ENCODE results near the gene CRYBA1. TPM values are rescaled to one million over a fixed set of nuclear protein-coding genes. Genes with fewer than 3 reads are reported as not detected.
"Not testable (repeated sequence)": the region's sequence is repeated elsewhere in the genome, so short reads cannot be mapped to it uniquely, and the experiment has no call there.

The CRYBA1 gene
- total RNA-seq, 1 donor from 2014 or later: not detected

DNA sequence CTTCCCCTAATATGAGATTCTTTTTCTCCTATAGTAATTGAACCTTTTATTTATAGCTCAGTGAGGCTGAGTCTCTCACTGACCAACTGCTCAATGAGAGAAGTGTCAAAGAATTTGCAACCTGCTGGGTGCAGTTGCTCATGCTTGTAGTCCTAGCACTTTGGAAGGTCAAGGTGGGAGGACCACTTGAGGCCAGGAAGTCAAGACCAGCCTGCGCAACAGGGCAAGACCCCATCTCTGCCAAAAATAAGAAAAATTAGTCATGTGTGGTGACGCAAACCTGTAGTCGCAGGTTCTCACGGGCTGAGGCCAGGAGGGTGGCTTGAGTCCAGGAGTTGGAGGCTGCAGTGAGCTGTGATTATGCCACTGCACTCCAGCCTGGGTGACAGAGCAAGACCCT lies 30.9 kb upstream of the CRYBA1 start:
- DNase-seq (ENCODE audit: low read depth): no peak
- H3K27me3 ChIP-seq (ENCODE audit: control insufficient read depth, insufficient read depth, low read length): no peaks in the 10 kb centered on the region
- TF ChIP-seq, protein P1, sequence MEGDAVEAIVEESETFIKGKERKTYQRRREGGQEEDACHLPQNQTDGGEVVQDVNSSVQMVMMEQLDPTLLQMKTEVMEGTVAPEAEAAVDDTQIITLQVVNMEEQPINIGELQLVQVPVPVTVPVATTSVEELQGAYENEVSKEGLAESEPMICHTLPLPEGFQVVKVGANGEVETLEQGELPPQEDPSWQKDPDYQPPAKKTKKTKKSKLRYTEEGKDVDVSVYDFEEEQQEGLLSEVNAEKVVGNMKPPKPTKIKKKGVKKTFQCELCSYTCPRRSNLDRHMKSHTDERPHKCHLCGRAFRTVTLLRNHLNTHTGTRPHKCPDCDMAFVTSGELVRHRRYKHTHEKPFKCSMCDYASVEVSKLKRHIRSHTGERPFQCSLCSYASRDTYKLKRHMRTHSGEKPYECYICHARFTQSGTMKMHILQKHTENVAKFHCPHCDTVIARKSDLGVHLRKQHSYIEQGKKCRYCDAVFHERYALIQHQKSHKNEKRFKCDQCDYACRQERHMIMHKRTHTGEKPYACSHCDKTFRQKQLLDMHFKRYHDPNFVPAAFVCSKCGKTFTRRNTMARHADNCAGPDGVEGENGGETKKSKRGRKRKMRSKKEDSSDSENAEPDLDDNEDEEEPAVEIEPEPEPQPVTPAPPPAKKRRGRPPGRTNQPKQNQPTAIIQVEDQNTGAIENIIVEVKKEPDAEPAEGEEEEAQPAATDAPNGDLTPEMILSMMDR (IDR thresholded peaks at IDR 0.05; ENCODE audit: insufficient read depth, low read length, poor library complexity, severe bottlenecking): no peak
- H3K36me3 ChIP-seq (ENCODE audit: control insufficient read depth, insufficient read depth, low read length): no peaks in the 10 kb centered on the region
- no peak overlapping the region for H3K4me3 ChIP-seq (ENCODE audit: low read depth, low read length)

DNA sequence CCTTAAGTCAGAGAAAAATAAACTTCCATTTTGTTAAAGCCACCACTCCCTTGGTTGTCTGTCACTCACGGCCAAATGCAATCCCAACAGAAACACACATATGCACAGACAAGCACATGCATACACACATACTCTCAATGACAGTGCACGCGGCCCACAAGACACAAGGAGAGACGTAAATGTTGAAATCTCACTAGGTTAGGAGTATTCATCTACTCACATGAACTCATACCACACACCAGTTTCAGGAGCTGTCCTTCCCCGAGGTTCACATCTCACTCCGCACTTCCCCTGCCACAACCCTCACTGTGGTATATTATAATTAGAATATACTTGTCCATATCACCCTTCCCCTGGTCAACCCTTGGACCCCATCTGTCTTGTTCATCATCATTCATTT lies 30.5 kb upstream of the CRYBA1 start:
- Histone ChIP-seq H3K27me3 (ENCODE audit: control insufficient read depth, insufficient read depth, low read length) (no peaks in the 10 kb centered on the region), H3K36me3 (ENCODE audit: control insufficient read depth, insufficient read depth, low read length) (no peaks in the 10 kb centered on the region), H3K4me3 (ENCODE audit: low read depth, low read length) (no peak overlapping the region)
- TF ChIP-seq, protein P1 (IDR thresholded peaks at IDR 0.05; ENCODE audit: insufficient read depth, low read length, poor library complexity, severe bottlenecking): no peak
- DNase-seq (ENCODE audit: low read depth): no peak

DNA sequence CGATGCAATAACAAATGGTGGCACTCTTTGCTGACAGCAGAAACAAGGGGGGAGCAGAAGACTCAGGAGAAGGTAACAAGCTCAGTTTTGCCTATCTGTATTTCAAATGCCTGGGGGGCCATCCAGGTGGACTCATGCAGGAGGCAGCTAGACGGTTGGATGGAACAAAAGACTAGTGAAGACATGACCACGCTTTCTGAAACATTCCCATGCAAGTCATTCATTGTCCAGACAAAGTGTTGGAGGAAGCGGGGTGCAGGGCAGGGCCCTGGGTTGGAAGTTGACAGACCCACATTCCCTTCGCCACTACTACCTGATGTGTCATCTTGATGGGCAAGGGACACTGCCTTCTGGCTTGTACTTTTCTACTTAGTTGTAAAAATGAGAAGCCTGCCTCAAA lies 29.8 kb upstream of the CRYBA1 start:
- H3K36me3 ChIP-seq (ENCODE audit: control insufficient read depth, insufficient read depth, low read length): no peaks in the 10 kb centered on the region
- no peak overlapping the region for H3K4me3 ChIP-seq (ENCODE audit: low read depth, low read length)
- no peak for DNase-seq (ENCODE audit: low read depth)
- H3K27me3 ChIP-seq (ENCODE audit: control insufficient read depth, insufficient read depth, low read length): no peaks in the 10 kb centered on the region
- TF ChIP-seq, protein P1 (IDR thresholded peaks at IDR 0.05; ENCODE audit: insufficient read depth, low read length, poor library complexity, severe bottlenecking): no peak

DNA sequence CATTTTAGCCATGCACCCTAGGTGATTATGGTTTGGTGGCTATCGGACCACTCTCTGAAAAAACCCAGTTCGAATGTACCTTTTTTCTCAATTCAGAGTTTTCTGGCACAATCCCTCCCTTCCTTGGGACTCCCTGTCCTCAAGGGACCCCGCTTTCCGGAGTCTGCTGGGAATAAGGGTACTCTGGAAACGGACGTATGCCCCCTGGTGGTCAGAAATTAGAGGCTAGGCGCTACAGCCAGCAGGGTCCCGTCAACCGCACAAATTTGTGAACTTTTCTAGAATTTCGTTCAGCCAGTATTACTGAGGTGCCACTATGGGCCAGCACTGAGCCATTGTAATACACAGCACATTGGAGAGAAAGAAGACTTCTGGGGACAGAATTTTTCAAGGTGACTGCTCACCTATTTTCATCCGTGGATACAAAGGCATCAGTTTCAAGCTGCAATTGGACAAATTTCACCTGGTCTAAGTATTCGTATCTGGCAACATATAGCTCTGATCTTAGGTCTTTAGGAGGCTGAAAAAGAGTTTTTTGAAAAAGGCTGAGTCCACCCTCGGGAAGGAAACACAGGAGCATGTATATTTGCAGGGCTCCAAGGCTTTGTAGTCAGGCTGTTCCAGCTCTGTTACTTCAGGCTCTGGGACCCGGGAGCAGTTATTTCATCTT lies 27.1 kb upstream of the CRYBA1 start:
- TF ChIP-seq, protein P1 (IDR thresholded peaks at IDR 0.05; ENCODE audit: insufficient read depth, low read length, poor library complexity, severe bottlenecking): peak; percentile 95
- Histone ChIP-seq H3K36me3 (ENCODE audit: control insufficient read depth, insufficient read depth, low read length) (no peaks in the 10 kb centered on the region), H3K27me3 (ENCODE audit: control insufficient read depth, insufficient read depth, low read length) (no peaks in the 10 kb centered on the region), H3K4me3 (ENCODE audit: low read depth, low read length) (no peak overlapping the region)
- DNase-seq (ENCODE audit: low read depth): peak; percentile 45

DNA sequence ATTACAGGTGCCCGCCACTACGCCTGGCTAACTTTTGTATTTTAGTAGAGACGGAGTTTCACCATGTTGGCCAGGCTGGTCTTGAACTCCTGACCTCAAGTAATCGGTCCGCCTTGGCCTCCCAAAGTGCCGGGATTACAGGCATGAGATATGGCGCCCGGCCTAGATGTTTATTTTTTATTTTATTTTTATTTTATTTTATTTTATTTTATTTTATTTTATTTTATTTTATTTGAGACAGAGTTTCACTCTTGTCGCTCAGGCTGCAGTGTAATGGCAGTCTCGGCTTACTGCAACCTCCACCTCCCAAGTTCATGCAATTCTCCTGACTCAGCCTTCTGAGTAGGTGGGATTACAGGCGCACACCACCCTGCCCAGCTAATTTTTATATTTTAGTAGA lies 25.3 kb upstream of the CRYBA1 start:
- not testable (repeated sequence) for DNase-seq (ENCODE audit: low read depth); H3K36me3 ChIP-seq (ENCODE audit: control insufficient read depth, insufficient read depth, low read length); H3K27me3 ChIP-seq (ENCODE audit: control insufficient read depth, insufficient read depth, low read length); H3K4me3 ChIP-seq (ENCODE audit: low read depth, low read length)

DNA sequence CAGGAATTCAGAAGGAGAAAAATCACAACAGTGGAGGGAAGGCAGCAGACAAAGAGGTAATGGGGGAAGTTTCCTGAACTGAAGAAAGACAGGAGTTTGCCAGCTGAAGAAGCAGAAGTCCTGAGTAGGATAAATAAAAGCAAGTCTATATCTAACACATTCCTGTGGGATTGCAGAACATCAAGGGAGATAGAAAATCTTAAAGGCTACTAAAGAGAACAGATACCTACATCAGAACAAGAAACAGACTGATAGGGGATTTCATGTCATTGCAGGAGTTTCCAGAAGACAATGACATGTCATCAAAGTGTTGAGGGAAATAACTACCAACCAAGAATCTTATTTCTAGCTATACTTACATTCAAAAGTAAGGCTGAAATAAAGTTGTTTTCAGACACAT lies 21.3 kb upstream of the CRYBA1 start:
- TF ChIP-seq, protein P1 (IDR thresholded peaks at IDR 0.05; ENCODE audit: insufficient read depth, low read length, poor library complexity, severe bottlenecking): no peak
- DNase-seq (ENCODE audit: low read depth): no peak

More for the DNA sequence above, 21.3 kb upstream of the CRYBA1 start:
- H3K4me3 ChIP-seq (ENCODE audit: low read depth, low read length): no peak overlapping the region
- H3K36me3 ChIP-seq (ENCODE audit: control insufficient read depth, insufficient read depth, low read length): no peaks in the 10 kb centered on the region
- no peaks in the 10 kb centered on the region for H3K27me3 ChIP-seq (ENCODE audit: control insufficient read depth, insufficient read depth, low read length)

Measured in kidney epithelial cell (primary cell).